ENCODE measurements around the gene TPX2. TPM values are rescaled to one million over a fixed set of nuclear protein-coding genes. Genes with fewer than 3 reads are reported as not detected.

Gene TPX2
- total and polyA plus RNA-seq, 2 of the 8 experiments (the other 6 are each of a cell fraction or from before 2014, with no cell fraction given), result 43.6 to 125 TPM

DNA sequence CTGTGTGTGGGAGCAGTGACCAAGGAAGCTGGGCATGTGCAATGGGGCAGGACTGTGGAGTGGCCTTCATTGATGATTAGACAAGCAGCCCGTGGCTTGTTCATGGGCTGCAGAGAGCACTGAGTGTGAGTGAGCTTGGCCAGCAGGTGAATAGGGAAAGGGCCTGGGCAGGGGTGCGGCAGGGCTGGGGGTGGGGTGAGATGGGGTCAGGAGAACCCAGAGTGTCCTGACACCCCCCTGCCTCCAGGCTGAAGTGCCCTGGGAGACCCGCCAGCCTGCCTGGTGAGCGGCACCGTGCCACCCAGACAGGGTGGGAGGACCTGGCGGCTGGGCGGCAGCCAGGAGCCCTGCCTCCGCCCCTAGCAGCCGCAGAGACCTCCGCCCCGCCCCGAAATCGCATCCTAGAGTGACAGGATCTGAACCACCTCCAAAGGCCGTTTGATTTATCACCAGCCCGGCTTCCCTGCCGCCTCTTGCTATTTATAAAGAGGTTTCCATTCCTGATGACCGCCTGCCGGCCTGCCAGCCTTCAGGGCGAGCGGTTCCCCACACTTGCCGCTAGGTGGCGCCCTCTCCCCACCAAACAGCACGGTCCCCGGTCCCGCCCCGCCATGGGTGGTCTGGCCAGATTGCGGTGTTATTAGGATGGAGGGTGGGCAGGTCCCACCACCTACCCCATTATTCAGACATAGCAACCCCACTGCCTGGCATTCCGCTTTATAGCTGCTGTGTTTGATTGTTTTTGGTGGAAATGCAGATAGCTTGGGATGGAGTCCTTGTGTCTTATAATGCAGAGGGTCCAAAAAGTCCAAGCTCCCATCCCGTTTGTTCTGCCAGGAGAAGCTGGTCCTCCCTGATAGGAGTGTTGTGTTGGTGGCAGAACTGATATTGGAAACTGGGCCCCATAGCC lies 83.6 kb downstream of the TPX2 start (continued):
- TF ChIP-seq EZH2 (IDR thresholded peaks at IDR 0.05; ENCODE audit: low read depth, low read length, severe bottlenecking) (no peak), CTBP2 (IDR thresholded peaks at IDR 0.05; ENCODE audit: borderline replicate concordance, insufficient read depth, insufficient read length, low read length) (no peak), TBP (IDR thresholded peaks at IDR 0.05; ENCODE audit: low read depth, low read length) (peak; percentile 65; the same call in 1 of the 2 replicates), RAD21 (IDR thresholded peaks at IDR 0.05 in 1 of 2, conservative IDR thresholded peaks at IDR 0.05 in 1 of 2; ENCODE audit: low read depth in 2 of 2, low read length in 2 of 2) (peak; percentile 100), FOSL1 (IDR thresholded peaks at IDR 0.05; ENCODE audit: insufficient read depth, low read depth, low read length) (no peak), HDAC2 (IDR thresholded peaks at IDR 0.05; ENCODE audit: borderline replicate concordance in 1 of 2, low read depth in 2 of 2, low read length in 2 of 2) (no peak), YY1 (IDR thresholded peaks at IDR 0.05; ENCODE audit: low read depth, low read length) (peak; percentile 65), POLR2A (IDR thresholded peaks at IDR 0.05; ENCODE audit: control extremely low read depth in 1 of 2, low read depth in 2 of 2, low read length in 2 of 2) (no peak), MAFK (IDR thresholded peaks at IDR 0.05; ENCODE audit: low read depth, low read length) (no peak; the same call in 1 of the 2 replicates), NANOG (IDR thresholded peaks at IDR 0.05; ENCODE audit: insufficient read depth, low read depth, low read length, poor library complexity, severe bottlenecking) (peak; percentile 17), BCL11A (IDR thresholded peaks at IDR 0.05; ENCODE audit: low read depth in 2 of 2, low read length in 2 of 2) (no peak), KDM5A (IDR thresholded peaks at IDR 0.05; ENCODE audit: low read length) (no peak), SP4 (IDR thresholded peaks at IDR 0.05; ENCODE audit: low read length) (no peak), KDM1A (IDR thresholded peaks at IDR 0.05; ENCODE audit: borderline replicate concordance, low read length) (peak; percentile 75; the same call in 1 of the 2 replicates), SP1 (IDR thresholded peaks at IDR 0.05; ENCODE audit: low read depth, low read length) (0 out of 2 replicates have a peak, but pooled peaks have one; percentile 16), HDAC6 (IDR thresholded peaks at IDR 0.05; ENCODE audit: low read depth, low read length) (no peak), BACH1 (IDR thresholded peaks at IDR 0.05; ENCODE audit: low read length) (no peak), SP2 (IDR thresholded peaks at IDR 0.05; ENCODE audit: low read length) (no peak)
